ENCODE data around the gene ATP6V0D1. TPM values are rescaled to one million over a fixed set of nuclear protein-coding genes. Genes with fewer than 3 reads are reported as not detected.

ATP6V0D1 gene
- total RNA-seq, 2 experiments from 2014 or later: 16.3 to 17.3 TPM

Other genes starting within 250 kb of the ATP6V0D1 start
- 10 to 100 TPM; 75.5 to 77.2 TPM for gene FHOD1, start 233.7 kb downstream of the ATP6V0D1 start, total RNA-seq
- 1 to 10 TPM; 4.5 to 5.5 TPM for gene SLC9A5, start 232.2 kb downstream of the ATP6V0D1 start, total RNA-seq
- gene PLEKHG4, start 201.6 kb downstream of the ATP6V0D1 start, total RNA-seq: 10 to 100 TPM; 21.1 to 23.1 TPM
- 1 to 10 TPM; 1.8 to 2.0 TPM for gene KCTD19, start 154.4 kb downstream of the ATP6V0D1 start, total RNA-seq
- under 1 TPM; 0.51 to 0.66 TPM for gene LRRC36, start 154.3 kb downstream of the ATP6V0D1 start, total RNA-seq
- gene TPPP3, start 87.7 kb downstream of the ATP6V0D1 start, total RNA-seq: not detected
- under 1 TPM; 0.58 to 0.98 TPM for gene ZDHHC1, start 64.7 kb downstream of the ATP6V0D1 start, total RNA-seq
- gene HSD11B2, start 50.0 kb downstream of the ATP6V0D1 start, total RNA-seq: 1 to 10 TPM; 2.0 to 2.2 TPM
- not detected for gene AGRP, start 2.4 kb upstream of the ATP6V0D1 start, total RNA-seq
- 10 to 100 TPM; 18.9 to 24.1 TPM for gene RIPOR1, start 47.7 kb upstream of the ATP6V0D1 start, total RNA-seq
- 10 to 100 TPM; 51.0 to 66.4 TPM for gene CTCF, start 81.4 kb upstream of the ATP6V0D1 start, total RNA-seq
- 100 to 1,000 TPM; 138 to 153 TPM for gene CARMIL2, start 164.0 kb upstream of the ATP6V0D1 start, total RNA-seq
- gene ACD, start 179.1 kb upstream of the ATP6V0D1 start, total RNA-seq: 10 to 100 TPM; 52.2 to 52.4 TPM
- 1 to 10 TPM; 7.8 to 8.7 TPM for gene PARD6A, start 179.8 kb upstream of the ATP6V0D1 start, total RNA-seq
- gene ENKD1, start 185.6 kb upstream of the ATP6V0D1 start, total RNA-seq: 10 to 100 TPM; 11.7 to 12.0 TPM
- gene C16orf86, start 185.7 kb upstream of the ATP6V0D1 start, total RNA-seq: 1 to 10 TPM; 2.4 to 3.0 TPM
- gene GFOD2, start 238.2 kb upstream of the ATP6V0D1 start, total RNA-seq: 10 to 100 TPM in 1 of 2 experiments, 1 to 10 TPM in 1; 8.7 to 11.5 TPM

Data from activated CD4-positive, alpha-beta T cell treated with anti-CD3 and anti-CD28 coated beads for 36 hours (primary cell).